Vagina (tissue), 2 donors: ENCODE measurements around the gene CSNK1A1. TPM values are rescaled to one million over a fixed set of nuclear protein-coding genes. Genes with fewer than 3 reads are reported as not detected.

Experiments
- DNase-seq, 2 donors: peaks; one replicate each; pipeline ENCODE4 v3.0.0-alpha.2; 2017; ENCODE audit errors: extremely low spot score in 2 of 2
- H3K27ac ChIP-seq: fragments of 200-600 bp; sonication (generic); one replicate; pipeline ENCODE4 v1.5.1; 2019
- H3K27me3 ChIP-seq: fragments of 200-600 bp; sonication (generic); one replicate; pipeline ENCODE4 v1.5.1; 2019
- H3K36me3 ChIP-seq, 2 donors: fragments of 200-600 bp; sonication (generic); one replicate each; pipeline ENCODE4 v1.5.1; 2017 to 2019
- H3K4me1 ChIP-seq: fragments of 200-600 bp; sonication (generic); one replicate; pipeline ENCODE4 v1.5.1; 2019
- H3K4me3 ChIP-seq, 2 donors: fragments of 200-600 bp; sonication (generic); 1 replicate in 1 of 2; 2 replicates in 1 of 2; pipeline ENCODE4 v1.5.1; 2016 to 2019
- H3K9me3 ChIP-seq: fragments of 200-600 bp; sonication (generic); one replicate; pipeline ENCODE4 v1.5.1; 2019
- CTCF ChIP-seq, 3 experiments: fragments of 450-650 bp in 2 of 3; fragments of 200-600 bp in 1 of 3; sonication (generic) in 1 of 3; IDR thresholded peaks; one replicate each; pipeline ENCODE4 v1.5.1; 2017 to 2019; ENCODE audit warnings: antibody characterized with exemption in 3 of 3, mild to moderate bottlenecking in 2 of 3, moderate library complexity in 2 of 3
- POLR2A ChIP-seq, 2 donors: fragments of 450-650 bp; IDR thresholded peaks; one replicate each; pipeline ENCODE4 v1.6.1; 2017; ENCODE audit warnings: antibody characterized with exemption in 2 of 2, mild to moderate bottlenecking in 2 of 2, moderate library complexity in 2 of 2
- POLR2AphosphoS5 ChIP-seq, 2 donors: sonication (generic); formaldehyde crosslinking; IDR thresholded peaks; one replicate each; pipeline ENCODE4 v1.9.0; 2017; ENCODE audit warnings: antibody characterized with exemption in 2 of 2, mild to moderate bottlenecking in 2 of 2, low read depth in 1 of 2; ENCODE audit not compliant: insufficient read depth in 1 of 2
- intact Hi-C: fragments of 100-400 bp; cut with DNase I; formaldehyde crosslinking; loops from one replicate; pipeline ENCODE4 v1.15.1; 2023
- total RNA-seq: library from RNA; depleted of rRNA; stranded (reverse); fragments of >200 nt; gene quantifications from one replicate; pipeline ENCODE4 v1.2.3, GENCODE V29; 2016

CSNK1A1 gene
- total RNA-seq, 1 donor from 2014 or later, result 223 TPM

- no peaks in the 10 kb centered on the region for H3K9me3 ChIP-seq
- H3K36me3 ChIP-seq, result no peaks in the 10 kb centered on the region
- H3K4me1 ChIP-seq, result peaks cover 17% of the 10 kb centered on the region
- no peaks in the 10 kb centered on the region for H3K27me3 ChIP-seq
- intact Hi-C loops, result no loop called here
- H3K4me3 ChIP-seq, result no peak overlapping the region
- H3K27ac ChIP-seq, result no peak overlapping the region
- DNase-seq, result no peak
- no peak for TF ChIP-seq POLR2AphosphoS5 (IDR thresholded peaks at IDR 0.05; ENCODE audit: insufficient read depth in 1 of 2, low read depth in 1 of 2)
- TF ChIP-seq POLR2A (IDR thresholded peaks at IDR 0.05), result no peak
- no peak for TF ChIP-seq CTCF (IDR thresholded peaks at IDR 0.05)
Observed at GRCh38 chr5:149459891-149460290, 91.3 kb downstream of the CSNK1A1 start.

- Histone ChIP-seq H3K36me3 (no peaks in the 10 kb centered on the region), H3K9me3 (no peaks in the 10 kb centered on the region), H3K27me3 (no peaks in the 10 kb centered on the region), H3K27ac (peak overlapping the region; percentile 91), H3K4me3 (no peak overlapping the region), H3K4me1 (peaks cover 27% of the 10 kb centered on the region)
- TF ChIP-seq CTCF (IDR thresholded peaks at IDR 0.05) (no peak), POLR2A (IDR thresholded peaks at IDR 0.05) (no peak), POLR2AphosphoS5 (IDR thresholded peaks at IDR 0.05; ENCODE audit: insufficient read depth in 1 of 2, low read depth in 1 of 2) (no peak)
- intact Hi-C loops, result no loop called here
- no peak for DNase-seq
Observed at GRCh38 chr5:149457393-149457763, 93.9 kb downstream of the CSNK1A1 start.

GRCh38 chr5:149456597-149457392 is 94.4 kb downstream of the CSNK1A1 start:
- TF ChIP-seq CTCF (IDR thresholded peaks at IDR 0.05), result no peak
- no peak for TF ChIP-seq POLR2A (IDR thresholded peaks at IDR 0.05)
- no peak for TF ChIP-seq POLR2AphosphoS5 (IDR thresholded peaks at IDR 0.05; ENCODE audit: insufficient read depth in 1 of 2, low read depth in 1 of 2)
- Histone ChIP-seq H3K27ac (peak overlapping the region; percentile 91), H3K4me1 (peaks cover 33% of the 10 kb centered on the region), H3K27me3 (no peaks in the 10 kb centered on the region), H3K9me3 (no peaks in the 10 kb centered on the region), H3K36me3 (no peaks in the 10 kb centered on the region), H3K4me3 (no peak overlapping the region)
- intact Hi-C loops, result no loop called here
- no peak for DNase-seq

- Histone ChIP-seq H3K4me1 (peaks cover 41% of the 10 kb centered on the region), H3K4me3 (no peak overlapping the region), H3K27me3 (no peaks in the 10 kb centered on the region), H3K27ac (peak overlapping the region; percentile 91), H3K9me3 (no peaks in the 10 kb centered on the region), H3K36me3 (no peaks in the 10 kb centered on the region)
- intact Hi-C loops, result no loop called here
- TF ChIP-seq POLR2A (IDR thresholded peaks at IDR 0.05) (no peak), POLR2AphosphoS5 (IDR thresholded peaks at IDR 0.05; ENCODE audit: insufficient read depth in 1 of 2, low read depth in 1 of 2) (peak in 1 of 2 donors; percentile 48)
- DNase-seq, result peak in 1 of 2 donors; percentile 88
Observed at GRCh38 chr5:149455889-149456409, 95.3 kb downstream of the CSNK1A1 start.

GRCh38 chr5:149453618-149454415 is 97.4 kb downstream of the CSNK1A1 start:
- intact Hi-C loops, result loop anchor here (5.0 kb wide), 1 partner anchor 38 kb away; no protein-coding TSS in a partner anchor
- Histone ChIP-seq H3K27ac (peak overlapping the region; percentile 91), H3K36me3 (no peaks in the 10 kb centered on the region), H3K4me3 (no peak overlapping the region), H3K27me3 (no peaks in the 10 kb centered on the region), H3K9me3 (no peaks in the 10 kb centered on the region), H3K4me1 (peaks cover 60% of the 10 kb centered on the region)
- DNase-seq, result no peak
- TF ChIP-seq POLR2AphosphoS5 (IDR thresholded peaks at IDR 0.05; ENCODE audit: insufficient read depth in 1 of 2, low read depth in 1 of 2), result peak in 1 of 2 donors; percentile 29
- no peak for TF ChIP-seq POLR2A (IDR thresholded peaks at IDR 0.05)
